Peyer's patch (tissue), 4 donors: Measurements from ENCODE around the gene NRARP. TPM values are rescaled to one million over a fixed set of nuclear protein-coding genes. Genes with fewer than 3 reads are reported as not detected.

ENCODE experiments used
- DNase-seq, 3 donors: peaks; one replicate each; pipeline ENCODE4 v3.0.0-alpha.2; 2017 to 2019
- H3K27ac ChIP-seq, 4 donors: fragments of 200-600 bp; sonication (generic); one replicate each; pipeline ENCODE4 v1.5.1; 2016 to 2019
- H3K27me3 ChIP-seq, 2 donors: fragments of 200-600 bp; sonication (generic); one replicate each; pipeline ENCODE4 v1.5.1; 2019
- H3K36me3 ChIP-seq, 3 donors: fragments of 200-600 bp; sonication (generic); one replicate each; pipeline ENCODE4 v1.5.1; 2016 to 2019
- H3K4me1 ChIP-seq, 4 donors: fragments of 200-600 bp; sonication (generic); one replicate each; pipeline ENCODE4 v1.5.1; 2016 to 2019
- H3K4me3 ChIP-seq, 4 donors: fragments of 200-600 bp; sonication (generic); 1 replicate in 3 of 4; 2 replicates in 1 of 4; pipeline ENCODE4 v1.5.1; 2016 to 2019; ENCODE audit warnings: mild to moderate bottlenecking in 1 of 4
- H3K9me3 ChIP-seq, 4 donors: fragments of 200-600 bp; sonication (generic); one replicate each; pipeline ENCODE4 v1.5.1; 2016 to 2019; ENCODE audit warnings: mild to moderate bottlenecking in 1 of 4
- POLR2A ChIP-seq, 2 donors: fragments of 450-650 bp; IDR thresholded peaks; one replicate each; pipeline ENCODE4 v1.5.1; 2017; ENCODE audit warnings: antibody characterized with exemption in 2 of 2, mild to moderate bottlenecking in 2 of 2, moderate library complexity in 2 of 2
- total RNA-seq, 4 donors: library from RNA; depleted of rRNA; stranded (reverse); fragments of >200 nt; gene quantifications; one replicate each; pipeline ENCODE4 v1.1.0, GENCODE V29; 2016
- TF ChIP-seq, protein P1 (sequence below), 6 experiments: fragments of 450-650 bp in 4 of 6; fragments of 200-600 bp in 2 of 6; sonication (generic) in 1 of 6; IDR thresholded peaks; one replicate each; pipeline ENCODE4 v1.5.1; 2017 to 2019; ENCODE audit warnings: antibody characterized with exemption in 6 of 6, mild to moderate bottlenecking in 3 of 6, moderate library complexity in 1 of 6

The NRARP gene
- total RNA-seq, 4 donors from 2014 or later = 35.3 to 56.1 (median 43.8) TPM

DNA sequence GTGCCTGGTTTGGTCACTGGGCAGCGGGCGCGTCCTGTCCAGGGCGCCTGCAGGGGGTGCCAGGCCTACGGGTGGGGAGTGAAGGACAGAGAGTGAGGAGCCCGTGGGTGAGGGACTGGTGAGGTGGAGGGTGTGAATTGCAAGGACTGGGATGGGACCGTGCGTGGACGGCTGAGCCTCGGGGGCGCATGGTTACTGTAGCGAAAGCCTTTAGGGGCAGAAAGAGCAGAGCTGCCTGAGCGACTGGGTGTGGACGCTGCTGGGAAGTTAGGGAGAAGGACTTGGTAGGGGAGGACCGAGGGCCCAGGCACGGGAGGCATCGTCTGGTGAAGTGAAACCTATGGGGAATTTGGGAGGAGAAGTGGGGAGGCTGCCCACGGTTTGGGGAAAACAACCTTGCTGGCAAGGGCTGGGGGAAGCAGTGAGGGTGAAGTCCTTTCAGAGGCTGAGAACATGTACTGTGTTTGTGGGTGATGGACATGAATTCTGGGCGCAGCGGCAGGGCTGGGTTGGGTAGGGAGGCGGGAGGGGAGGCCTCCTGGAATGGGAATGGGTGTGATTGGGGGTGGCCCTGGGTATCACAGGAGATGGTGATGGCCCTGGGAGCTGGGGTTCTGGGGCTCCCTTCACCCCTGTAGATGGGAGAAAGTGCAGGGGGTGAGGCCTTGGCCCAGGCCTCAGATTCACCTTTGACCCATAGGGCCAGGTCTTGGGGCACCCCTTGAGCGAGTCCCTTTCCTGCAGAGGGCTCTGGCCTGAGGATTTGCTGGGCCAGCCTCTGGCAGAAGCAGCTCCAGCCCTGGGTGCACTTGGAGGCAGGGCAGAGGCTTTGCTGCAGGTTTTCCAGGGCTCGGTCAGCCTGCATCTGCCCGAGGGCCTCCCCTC is 26.2 kb downstream of the NRARP start:
- Histone ChIP-seq H3K27me3 (no peaks in the 10 kb centered on the region), H3K4me1 (peaks cover 11 to 42% (median 21%) of the 10 kb centered on the region in 4 donors), H3K4me3 (no peak overlapping the region), H3K9me3 (no peaks in the 10 kb centered on the region), H3K36me3 (peaks cover 0 to 35% (median 3%) of the 10 kb centered on the region in 3 donors), H3K27ac (peak overlapping the region; percentile 83 to 92 (median 86))
- TF ChIP-seq, protein P1, sequence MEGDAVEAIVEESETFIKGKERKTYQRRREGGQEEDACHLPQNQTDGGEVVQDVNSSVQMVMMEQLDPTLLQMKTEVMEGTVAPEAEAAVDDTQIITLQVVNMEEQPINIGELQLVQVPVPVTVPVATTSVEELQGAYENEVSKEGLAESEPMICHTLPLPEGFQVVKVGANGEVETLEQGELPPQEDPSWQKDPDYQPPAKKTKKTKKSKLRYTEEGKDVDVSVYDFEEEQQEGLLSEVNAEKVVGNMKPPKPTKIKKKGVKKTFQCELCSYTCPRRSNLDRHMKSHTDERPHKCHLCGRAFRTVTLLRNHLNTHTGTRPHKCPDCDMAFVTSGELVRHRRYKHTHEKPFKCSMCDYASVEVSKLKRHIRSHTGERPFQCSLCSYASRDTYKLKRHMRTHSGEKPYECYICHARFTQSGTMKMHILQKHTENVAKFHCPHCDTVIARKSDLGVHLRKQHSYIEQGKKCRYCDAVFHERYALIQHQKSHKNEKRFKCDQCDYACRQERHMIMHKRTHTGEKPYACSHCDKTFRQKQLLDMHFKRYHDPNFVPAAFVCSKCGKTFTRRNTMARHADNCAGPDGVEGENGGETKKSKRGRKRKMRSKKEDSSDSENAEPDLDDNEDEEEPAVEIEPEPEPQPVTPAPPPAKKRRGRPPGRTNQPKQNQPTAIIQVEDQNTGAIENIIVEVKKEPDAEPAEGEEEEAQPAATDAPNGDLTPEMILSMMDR (IDR thresholded peaks at IDR 0.05) = no peak
- no peak for TF ChIP-seq POLR2A (IDR thresholded peaks at IDR 0.05)
- DNase-seq = no peak

DNA sequence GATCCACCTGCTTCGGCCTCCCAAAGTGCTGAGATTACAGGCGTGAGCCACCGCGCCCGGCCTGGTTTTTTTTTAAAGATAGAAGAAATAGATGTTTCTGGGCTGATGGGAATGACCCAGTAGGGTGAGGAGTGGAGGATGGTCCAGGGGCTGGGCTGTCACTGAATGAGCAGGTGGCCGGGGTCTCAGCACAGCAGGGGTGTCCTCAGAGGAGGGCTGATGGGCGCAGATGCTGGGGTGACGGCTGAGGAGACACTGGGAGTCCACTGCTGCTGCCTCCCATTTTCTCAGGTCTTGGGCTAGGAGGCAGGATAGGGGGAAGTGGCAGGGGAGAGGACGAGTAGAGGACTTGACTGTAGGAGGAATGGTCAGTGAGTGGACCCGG is 26.9 kb downstream of the NRARP start:
- peak overlapping the region in 1 of 4 donors; percentile 92 for H3K27ac ChIP-seq
- H3K27me3 ChIP-seq = no peaks in the 10 kb centered on the region
- H3K9me3 ChIP-seq = no peaks in the 10 kb centered on the region
- no peak for DNase-seq
- H3K4me3 ChIP-seq = no peak overlapping the region
- no peak for TF ChIP-seq POLR2A (IDR thresholded peaks at IDR 0.05)
- TF ChIP-seq, protein P1 (IDR thresholded peaks at IDR 0.05) = no peak
- H3K4me1 ChIP-seq = peaks cover 11 to 36% (median 21%) of the 10 kb centered on the region in 4 donors
- peaks cover 0 to 38% (median 3%) of the 10 kb centered on the region in 3 donors for H3K36me3 ChIP-seq

DNA sequence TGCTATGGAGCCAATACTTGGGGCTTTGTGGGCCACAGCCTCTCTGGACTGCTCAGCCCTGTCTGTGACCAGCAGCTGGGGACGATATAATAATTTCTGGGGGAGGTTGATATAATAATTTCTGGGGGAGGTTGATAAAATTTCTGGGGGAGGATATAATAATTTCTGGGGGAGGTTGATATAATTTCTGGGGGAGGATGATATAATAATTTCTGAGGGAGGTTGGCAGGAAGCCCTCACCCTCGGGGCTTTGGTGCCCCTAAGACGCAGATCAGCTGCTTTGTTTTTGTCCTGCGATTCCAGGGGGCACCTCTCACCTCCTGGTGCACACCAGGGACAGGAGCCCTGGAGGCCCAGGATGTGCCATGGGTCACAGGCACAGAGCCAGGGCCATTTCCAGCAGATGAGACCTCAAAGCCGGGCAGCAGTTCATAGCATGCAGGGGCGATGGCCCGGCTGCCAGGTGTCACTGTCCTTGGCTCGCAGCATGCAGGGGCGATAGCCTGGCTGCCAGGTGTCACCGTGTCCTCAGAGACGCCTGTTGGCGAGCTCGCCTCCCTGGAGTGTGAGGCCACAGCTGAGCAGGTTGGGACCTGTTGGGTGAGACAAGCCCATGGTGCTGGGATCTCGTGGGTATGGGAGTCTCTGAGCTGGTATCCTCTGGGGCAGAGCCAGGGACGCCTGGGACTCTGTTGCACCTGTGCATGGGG is 28.3 kb downstream of the NRARP start:
- TF ChIP-seq, protein P1 (IDR thresholded peaks at IDR 0.05) = no peak
- TF ChIP-seq POLR2A (IDR thresholded peaks at IDR 0.05) = no peak
- H3K27me3 ChIP-seq = no peaks in the 10 kb centered on the region
- DNase-seq = peak in 1 of 3 donors; percentile 65
- H3K4me1 ChIP-seq = peaks cover 17 to 34% (median 24%) of the 10 kb centered on the region in 4 donors
- H3K4me3 ChIP-seq = no peak overlapping the region
- peaks cover 0 to 24% (median 0%) of the 10 kb centered on the region in 3 donors for H3K36me3 ChIP-seq
- no peaks in the 10 kb centered on the region for H3K9me3 ChIP-seq
- peak overlapping the region; percentile 17 to 84 (median 56) for H3K27ac ChIP-seq

DNA sequence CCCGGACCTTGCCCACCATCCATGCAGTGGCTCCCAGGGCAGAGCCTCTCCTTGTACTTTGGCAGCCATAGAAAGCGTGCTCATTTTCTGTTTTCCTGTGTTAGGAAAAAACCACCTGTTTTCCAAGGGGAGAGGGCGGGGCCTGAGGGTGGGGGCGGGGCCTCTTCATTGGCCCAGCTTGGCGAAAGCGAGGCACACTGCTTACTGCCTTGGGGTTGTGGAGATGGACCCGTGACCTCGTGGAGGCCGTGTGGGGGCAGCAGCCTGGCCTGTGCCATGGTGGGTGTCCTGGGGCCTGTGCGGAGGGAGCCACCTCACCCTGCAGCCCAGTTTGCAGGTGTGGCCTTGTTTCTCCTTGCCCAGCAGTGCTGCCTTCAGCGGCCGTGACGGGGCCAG is 29.0 kb downstream of the NRARP start:
- Histone ChIP-seq H3K9me3 (no peaks in the 10 kb centered on the region), H3K4me1 (peaks cover 17 to 39% (median 22%) of the 10 kb centered on the region in 4 donors), H3K27ac (no peak overlapping the region), H3K27me3 (no peaks in the 10 kb centered on the region), H3K36me3 (peaks cover 0 to 23% (median 0%) of the 10 kb centered on the region in 3 donors), H3K4me3 (no peak overlapping the region)
- no peak for TF ChIP-seq POLR2A (IDR thresholded peaks at IDR 0.05)
- TF ChIP-seq, protein P1 (IDR thresholded peaks at IDR 0.05) = no peak
- DNase-seq = no peak

DNA sequence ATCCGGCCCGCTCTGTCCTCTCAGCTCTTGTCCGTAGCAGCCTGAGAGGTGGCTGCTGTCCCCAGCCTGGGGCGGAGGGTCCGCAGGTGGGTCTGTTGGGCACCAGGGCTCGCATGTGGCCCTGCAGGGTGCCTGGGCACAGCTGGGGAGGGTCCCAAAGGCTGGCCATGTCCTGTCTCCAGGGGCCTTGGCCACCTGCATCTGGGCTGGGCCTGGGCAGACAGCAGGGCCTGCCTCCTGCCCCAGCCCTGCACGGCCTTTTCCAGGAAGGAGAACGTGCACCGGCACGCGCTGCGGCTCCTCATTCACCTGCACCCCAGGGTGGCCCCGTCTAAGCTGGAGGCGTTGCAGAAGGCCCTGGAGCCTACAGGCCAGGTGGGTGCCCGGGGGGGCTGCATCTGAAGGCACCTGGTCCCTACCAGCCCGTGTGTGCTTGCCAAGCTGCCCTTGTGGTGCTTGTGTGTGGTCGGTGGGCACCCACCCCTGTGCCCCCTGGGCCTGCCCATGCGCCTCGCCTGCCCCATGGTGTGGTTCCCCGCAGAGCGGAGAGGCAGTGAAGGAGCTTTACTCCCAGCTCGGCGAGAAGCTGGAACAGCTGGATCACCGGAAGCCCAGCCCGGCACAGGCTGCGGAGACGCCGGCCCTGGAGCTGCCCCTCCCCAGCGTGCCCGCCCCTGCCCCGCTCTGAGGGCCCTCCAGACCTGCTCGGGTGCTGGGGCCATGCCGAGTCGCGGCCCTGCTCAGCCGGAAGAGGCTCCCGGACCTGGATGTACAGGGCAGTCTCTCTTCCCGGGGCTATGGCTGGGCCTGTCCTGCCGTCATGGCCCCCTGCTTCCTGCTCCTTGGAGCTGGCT is 29.6 kb downstream of the NRARP start:
- Histone ChIP-seq H3K27ac (no peak overlapping the region), H3K4me3 (no peak overlapping the region), H3K36me3 (peaks cover 0 to 23% (median 0%) of the 10 kb centered on the region in 3 donors), H3K4me1 (peaks cover 17 to 43% (median 22%) of the 10 kb centered on the region in 4 donors), H3K27me3 (no peaks in the 10 kb centered on the region), H3K9me3 (no peaks in the 10 kb centered on the region)
- TF ChIP-seq, protein P1 (IDR thresholded peaks at IDR 0.05) = no peak
- no peak for TF ChIP-seq POLR2A (IDR thresholded peaks at IDR 0.05)
- DNase-seq = no peak
